ENCODE results near the gene KCTD20.

GRCh38 chr6:36492621-36493020, 49.8 kb downstream of the KCTD20 start:
- TF ChIP-seq EZH2 (IDR thresholded peaks at IDR 0.05) = no peak
- TF ChIP-seq POLR2AphosphoS5 (IDR thresholded peaks at IDR 0.05; ENCODE audit: borderline replicate concordance, low read depth, low read length) = no peak

Measured in SK-N-MC (cell line).